Epithelial cell of proximal tubule (primary cell): ENCODE data around the gene AHNAK2. TPM values are rescaled to one million over a fixed set of nuclear protein-coding genes. Genes with fewer than 3 reads are reported as not detected.

Experiments
- DNase-seq: peaks from one replicate; pipeline ENCODE4 v3.0.0-alpha.2; 2011; ENCODE audit warnings: low read depth
- H3K4me3 ChIP-seq: 2 replicates; pipeline ENCODE4 v1.5.1; 2011; ENCODE audit warnings: low read depth, mild to moderate bottlenecking, low read length
- total RNA-seq: library from RNA; depleted of rRNA; stranded (reverse); fragments of >200 nt; gene quantifications from 2 replicates; pipeline ENCODE4 v1.2.3, GENCODE V29; 2015
- TF ChIP-seq, protein P1 (sequence below): conservative IDR thresholded peaks from 2 replicates; pipeline ENCODE4 v1.5.1; 2012; ENCODE audit warnings: low read depth, mild to moderate bottlenecking, low read length

The AHNAK2 gene
- total RNA-seq, 1 donor from 2014 or later, result 20.8 TPM

DNA sequence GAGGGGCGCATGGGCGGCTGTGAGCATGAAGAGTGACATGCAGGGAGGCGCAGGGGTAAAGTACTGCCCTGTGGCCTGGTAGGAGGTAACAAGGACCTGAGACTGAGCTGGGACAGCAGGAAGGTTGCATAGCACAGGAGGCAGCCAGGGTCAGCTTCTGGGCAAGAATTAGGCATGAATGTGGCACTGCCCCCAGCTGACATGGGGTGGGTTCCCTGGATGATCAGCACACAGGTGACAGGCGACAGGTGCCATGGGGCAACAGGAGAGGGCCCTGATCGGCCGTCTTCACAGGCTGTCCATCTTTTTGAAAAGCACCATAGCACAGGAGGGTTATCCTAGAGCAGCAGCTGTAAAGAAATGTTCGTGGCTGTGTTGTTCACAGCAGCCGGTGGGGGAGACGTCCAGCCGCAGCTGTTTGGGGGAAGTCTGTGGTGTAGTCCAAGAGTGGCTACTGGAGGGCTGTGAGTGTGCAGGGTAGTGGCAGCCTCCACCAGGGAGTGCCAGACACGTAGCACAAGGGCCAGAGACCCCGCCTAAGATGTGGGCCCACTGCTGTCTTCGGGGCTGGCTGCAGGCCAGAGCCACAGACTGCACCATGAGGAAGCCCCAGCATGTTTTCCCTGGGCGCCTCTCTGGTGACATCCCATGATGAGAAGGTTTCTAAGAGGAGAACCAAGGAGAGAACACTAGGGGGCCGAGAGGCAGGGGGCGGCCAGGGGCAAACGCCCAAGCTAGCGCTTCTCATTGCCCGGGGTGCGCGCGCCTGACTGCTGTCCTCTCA, 15.8 kb upstream of the AHNAK2 start:
- TF ChIP-seq, protein P1, sequence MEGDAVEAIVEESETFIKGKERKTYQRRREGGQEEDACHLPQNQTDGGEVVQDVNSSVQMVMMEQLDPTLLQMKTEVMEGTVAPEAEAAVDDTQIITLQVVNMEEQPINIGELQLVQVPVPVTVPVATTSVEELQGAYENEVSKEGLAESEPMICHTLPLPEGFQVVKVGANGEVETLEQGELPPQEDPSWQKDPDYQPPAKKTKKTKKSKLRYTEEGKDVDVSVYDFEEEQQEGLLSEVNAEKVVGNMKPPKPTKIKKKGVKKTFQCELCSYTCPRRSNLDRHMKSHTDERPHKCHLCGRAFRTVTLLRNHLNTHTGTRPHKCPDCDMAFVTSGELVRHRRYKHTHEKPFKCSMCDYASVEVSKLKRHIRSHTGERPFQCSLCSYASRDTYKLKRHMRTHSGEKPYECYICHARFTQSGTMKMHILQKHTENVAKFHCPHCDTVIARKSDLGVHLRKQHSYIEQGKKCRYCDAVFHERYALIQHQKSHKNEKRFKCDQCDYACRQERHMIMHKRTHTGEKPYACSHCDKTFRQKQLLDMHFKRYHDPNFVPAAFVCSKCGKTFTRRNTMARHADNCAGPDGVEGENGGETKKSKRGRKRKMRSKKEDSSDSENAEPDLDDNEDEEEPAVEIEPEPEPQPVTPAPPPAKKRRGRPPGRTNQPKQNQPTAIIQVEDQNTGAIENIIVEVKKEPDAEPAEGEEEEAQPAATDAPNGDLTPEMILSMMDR, result no peak
- H3K4me3 ChIP-seq, result no peak overlapping the region
- no peak for DNase-seq

DNA sequence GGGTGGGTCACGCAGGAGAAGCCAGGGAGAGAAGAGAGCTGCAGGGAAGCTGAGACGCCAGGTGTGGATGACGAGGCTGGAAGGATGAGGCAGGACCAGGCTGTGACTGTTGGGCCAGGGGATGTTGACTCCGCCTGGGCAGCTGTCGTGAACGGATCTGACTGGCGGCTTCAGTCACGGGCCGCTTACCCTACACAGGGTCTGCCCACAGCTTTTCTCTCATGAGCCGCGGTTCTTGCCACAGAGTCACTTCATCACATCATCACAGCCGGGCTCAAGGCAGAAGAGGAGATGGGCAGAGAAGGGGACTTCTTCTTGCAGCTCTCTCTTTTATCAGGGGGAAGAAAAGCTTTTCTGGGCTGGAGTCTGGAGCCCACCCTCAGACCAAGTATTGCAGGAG, 15.1 kb upstream of the AHNAK2 start:
- H3K4me3 ChIP-seq, result no peak overlapping the region
- TF ChIP-seq, protein P1, result no peak
- no peak for DNase-seq

DNA sequence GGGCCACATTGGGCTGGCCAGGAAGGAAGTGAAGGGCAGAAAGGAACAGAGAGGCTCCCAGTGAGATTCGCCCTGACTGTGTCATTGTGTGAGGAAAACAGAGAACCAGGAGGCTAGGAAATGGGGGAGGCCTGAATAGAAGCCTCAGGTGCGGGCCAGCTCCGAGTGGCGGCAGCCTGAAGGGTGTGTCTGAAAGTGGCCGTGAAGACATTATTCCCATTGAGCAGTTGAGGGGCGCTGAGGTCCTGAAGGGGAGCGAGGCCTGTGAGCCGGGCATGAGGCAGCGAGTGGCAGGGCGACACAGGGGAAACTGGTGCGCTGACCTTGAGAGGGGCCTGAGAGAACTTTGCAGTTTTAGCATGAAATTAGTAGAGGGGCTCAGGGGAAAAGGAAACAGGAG, 14.3 kb upstream of the AHNAK2 start:
- no peak overlapping the region for H3K4me3 ChIP-seq
- no peak for DNase-seq
- TF ChIP-seq, protein P1, result no peak

DNA sequence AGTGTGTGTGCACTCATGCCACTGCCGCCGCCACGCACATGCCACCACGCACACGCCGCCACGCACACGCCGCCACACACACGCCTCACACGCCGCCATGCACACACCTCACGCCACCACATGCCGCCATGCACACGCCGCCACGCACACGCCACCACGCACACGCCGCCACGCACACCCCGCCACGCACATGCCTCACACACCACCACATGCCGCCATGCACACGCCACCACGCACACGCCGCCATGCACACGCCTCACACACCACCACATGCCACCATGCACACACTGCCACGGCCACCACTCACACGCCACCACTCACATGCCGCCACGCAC, 13.7 kb upstream of the AHNAK2 start:
- no peak overlapping the region for H3K4me3 ChIP-seq
- DNase-seq, result no peak
- TF ChIP-seq, protein P1, result no peak

DNA sequence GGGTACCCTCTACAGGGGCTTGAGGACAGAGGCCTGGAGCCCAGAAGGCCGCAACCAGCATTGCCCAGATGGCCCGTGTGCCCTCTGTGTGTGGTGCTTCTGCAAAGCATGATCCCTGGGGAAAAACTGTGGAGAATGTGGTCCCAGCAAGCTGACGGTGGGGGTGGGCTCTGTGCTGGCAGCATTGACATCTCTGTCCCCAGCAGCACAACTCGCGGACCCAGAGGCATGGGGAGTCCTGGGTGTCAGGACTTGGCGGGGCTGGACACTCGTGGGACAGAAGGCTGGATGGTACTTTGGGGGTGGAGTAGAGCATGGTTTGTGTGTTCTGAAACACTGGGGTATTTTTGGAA, 11.8 kb upstream of the AHNAK2 start:
- no peak for DNase-seq
- H3K4me3 ChIP-seq, result no peak overlapping the region
- TF ChIP-seq, protein P1, result no peak

DNA sequence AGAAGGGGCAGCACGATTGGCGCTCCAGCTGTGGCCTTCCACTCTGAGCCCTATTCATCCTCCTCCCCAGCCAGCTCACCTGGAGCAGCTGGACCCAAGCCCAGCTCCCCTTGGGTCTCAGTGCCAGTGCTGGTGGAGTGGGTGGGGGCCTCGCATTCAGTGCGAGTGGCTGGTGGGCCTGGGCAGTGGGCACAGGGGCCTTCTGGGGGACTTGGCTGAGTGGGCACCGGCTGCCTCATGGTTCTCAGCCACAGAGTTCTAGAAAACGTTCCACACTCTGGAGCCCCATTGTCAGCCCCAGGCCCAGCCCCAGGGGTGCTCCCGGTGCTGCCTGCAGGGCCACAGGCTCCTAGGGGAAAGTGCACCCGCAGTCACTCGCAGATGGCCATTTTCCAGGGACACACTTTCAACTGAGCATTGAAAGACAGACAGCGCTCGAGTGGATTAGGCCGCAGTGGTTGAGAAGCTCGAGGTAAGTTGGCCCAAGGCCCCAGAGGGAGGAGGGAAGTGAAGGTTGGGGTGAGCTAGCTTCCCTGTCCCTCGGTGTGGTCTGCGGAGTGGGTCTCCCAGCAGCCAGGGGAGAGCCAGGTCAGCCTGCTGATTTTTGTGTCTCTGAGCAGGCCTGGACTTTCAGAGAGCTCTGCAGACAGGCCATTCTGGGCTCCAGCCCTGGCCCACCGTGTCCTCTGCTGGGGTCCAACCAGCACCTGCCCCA, 11.2 kb upstream of the AHNAK2 start:
- TF ChIP-seq, protein P1, result no peak
- DNase-seq, result no peak

More for the DNA sequence above, 11.2 kb upstream of the AHNAK2 start:
- H3K4me3 ChIP-seq, result no peak overlapping the region
